Endothelial cell of umbilical vein (primary cell): ENCODE results near the gene MAP1S. TPM values are rescaled to one million over a fixed set of nuclear protein-coding genes. Genes with fewer than 3 reads are reported as not detected.

Experiments
- BruUV-seq: library from RNA; stranded (reverse); fragments of 400-500 nt; replicated peaks from 2 replicates; lab custom pipeline; 2021; lab: Mats Ljungman, UMichigan
- CTCF ChIA-PET: fragments of 300-600, 350-600 bp; sonication (Branson Sonifier 250); formaldehyde crosslinking; loops from one replicate; lab custom pipeline; 2021; ENCODE audit warnings: antibody characterized with exemption, inconsistent platforms; lab: Charles Lee
- POLR2A ChIA-PET: fragments of 300-600, 350-600 bp; sonication (Branson Sonifier 250); formaldehyde crosslinking; loops from one replicate; lab custom pipeline; 2021; ENCODE audit warnings: antibody characterized with exemption, inconsistent platforms; lab: Charles Lee
- DNase-seq: peaks from one replicate; pipeline ENCODE4 v3.0.0-alpha.2; 2011; ENCODE audit warnings: low read depth, low spot score
- FAIRE-seq: peaks from 2 replicates; lab custom pipeline; 2011; peaks lifted over from hg19 to GRCh38; lab: Jason Lieb, UNC
- H2AFZ ChIP-seq: 2 replicates; pipeline ENCODE4 v1.6.0; 2012; ENCODE audit warnings: low read depth, low read length, control low read depth, inconsistent platforms
- H3K27ac ChIP-seq: 2 replicates; pipeline ENCODE4 v1.5.1; 2011; ENCODE audit warnings: low read depth, mild to moderate bottlenecking, control low read depth, low read length, moderate library complexity; ENCODE audit not compliant: insufficient read depth
- H3K27me3 ChIP-seq, 2 experiments: 2 replicates each; pipeline versions ENCODE4 v1.6.0 to v1.6.1; 2011; ENCODE audit warnings: low read length in 2 of 2, mixed read lengths in 1 of 2; ENCODE audit not compliant: control insufficient read depth in 2 of 2, insufficient read depth in 2 of 2
- H3K36me3 ChIP-seq, 2 experiments: 2 replicates in 1 of 2; 3 replicates in 1 of 2; pipeline ENCODE4 v1.5.1; 2011; ENCODE audit warnings: low read length in 2 of 2, mild to moderate bottlenecking in 1 of 2, moderate library complexity in 1 of 2; ENCODE audit not compliant: control insufficient read depth in 2 of 2, insufficient read depth in 2 of 2; ENCODE audit errors: extremely low read depth in 1 of 2
- H3K4me1 ChIP-seq: 3 replicates; pipeline ENCODE4 v1.5.1; 2011; ENCODE audit warnings: mild to moderate bottlenecking, low read length; ENCODE audit not compliant: control insufficient read depth, insufficient read depth; ENCODE audit errors: extremely low read depth
- H3K4me2 ChIP-seq: 2 replicates; pipeline ENCODE4 v1.6.1; 2011; ENCODE audit warnings: low read length, control low read depth, mixed read lengths; ENCODE audit not compliant: insufficient read depth
- H3K4me3 ChIP-seq, 3 experiments: fragments of 200-600 bp in 1 of 3; sonication (generic), shearing (Covaris generic) in 1 of 3; replicated peaks in 1 of 3; 2 replicates each; pipeline ENCODE4 v1.5.1; 2011 to 2016; ENCODE audit warnings: control low read depth in 3 of 3, low read length in 3 of 3, mild to moderate bottlenecking in 2 of 3, inconsistent platforms in 1 of 3, low read depth in 1 of 3, moderate library complexity in 1 of 3; ENCODE audit not compliant: insufficient read depth in 1 of 3
- H3K79me2 ChIP-seq: 2 replicates; pipeline ENCODE4 v1.6.0; 2012; ENCODE audit warnings: low read length, inconsistent platforms; ENCODE audit not compliant: control insufficient read depth, insufficient read depth
- H3K9ac ChIP-seq: replicated peaks from 2 replicates; pipeline ENCODE3; 2011; ENCODE audit warnings: low read length, control low read depth; ENCODE audit not compliant: insufficient read depth; ENCODE audit errors: extremely low read depth
- H3K9me1 ChIP-seq: replicated peaks from 3 replicates; pipeline ENCODE4 v1.6.0; 2011; ENCODE audit warnings: mild to moderate bottlenecking, low read length; ENCODE audit not compliant: control insufficient read depth, insufficient read depth; ENCODE audit errors: extremely low read depth
- H3K9me3 ChIP-seq: replicated peaks from 2 replicates; pipeline ENCODE4 v1.5.1; 2012; ENCODE audit warnings: low read length, inconsistent platforms; ENCODE audit not compliant: control insufficient read depth, insufficient read depth
- H4K20me1 ChIP-seq: replicated peaks from 2 replicates; pipeline ENCODE3; 2011; ENCODE audit warnings: mild to moderate bottlenecking, low read length; ENCODE audit not compliant: control insufficient read depth, insufficient read depth; ENCODE audit errors: extremely low read depth
- FOS ChIP-seq: IDR thresholded peaks from 2 replicates; pipeline ENCODE4 v1.6.1; 2011; ENCODE audit warnings: mild to moderate bottlenecking, low read length, moderate library complexity, borderline replicate concordance; ENCODE audit not compliant: insufficient read depth
- GATA2 ChIP-seq: IDR thresholded peaks from 2 replicates; pipeline ENCODE4 v1.7.0; 2011; ENCODE audit warnings: low read depth, mild to moderate bottlenecking, moderate library complexity, mixed read lengths, low read length; ENCODE audit not compliant: insufficient read length, insufficient read depth
- JUN ChIP-seq: IDR thresholded peaks from 2 replicates; pipeline ENCODE4 v1.6.1; 2011; ENCODE audit warnings: borderline replicate concordance, low read depth; ENCODE audit not compliant: insufficient read length, insufficient read depth
- MYC ChIP-seq: IDR thresholded peaks from one replicate; pipeline ENCODE4 v1.6.1; 2011; ENCODE audit warnings: mild to moderate bottlenecking, low read depth, low read length
- POLR2A ChIP-seq: IDR thresholded peaks from 2 replicates; pipeline ENCODE4 v1.6.1; 2012; ENCODE audit warnings: low read depth, mild to moderate bottlenecking, control low read depth, low read length
- POLR2AphosphoS5 ChIP-seq: IDR thresholded peaks from 2 replicates; pipeline ENCODE4 v1.6.1; 2012; ENCODE audit warnings: low read depth, mild to moderate bottlenecking, control low read depth, low read length, moderate library complexity; ENCODE audit not compliant: insufficient read depth
- dilution Hi-C: fragments of 300-500 bp; cut with MboI; formaldehyde crosslinking; loops from one replicate; pipeline ENCODE4 v1.15.0; 2019; ENCODE audit warnings: low sequenced_read_pairs; ENCODE audit not compliant: extremely low pct_ligation_motif_present
- intact Hi-C: fragments of 100-400 bp; cut with micrococcal nuclease; formaldehyde crosslinking; loops from one replicate; pipeline ENCODE4 v1.10.0; 2022
- polyA plus RNA-seq, 4 experiments: library from polyadenylated mRNA; depleted of rRNA in 3 of 4; stranded (reverse) in 3 of 4; unstranded in 1 of 4; fragments of >200 nt; gene quantifications; 2 replicates each; pipeline versions ENCODE4 v1.2.1 to v1.2.3, GENCODE V29; 2011 to 2012; ENCODE audit warnings: missing spikeins in 1 of 4
- total RNA-seq: library from RNA; stranded (reverse); gene quantifications from 2 replicates; pipeline ENCODE4 v1.2.3, GENCODE V29; 2021
- TF ChIP-seq, protein P1 (sequence below), 2 donors: IDR thresholded peaks; 1 replicate in 1 of 2; 2 replicates in 1 of 2; pipeline ENCODE4 v1.5.1; 2011; ENCODE audit warnings: low read length in 2 of 2, mild to moderate bottlenecking in 2 of 2, moderate library complexity in 2 of 2, control low read depth in 1 of 2, inconsistent platforms in 1 of 2, low read depth in 1 of 2; ENCODE audit not compliant: insufficient read depth in 1 of 2; ENCODE audit errors: extremely low read depth in 1 of 2

Gene MAP1S
- total and polyA plus RNA-seq, 2 donors (not counting 3 experiments of a cell fraction or from before 2014, with no cell fraction given): 94.8 to 143 TPM

DNA sequence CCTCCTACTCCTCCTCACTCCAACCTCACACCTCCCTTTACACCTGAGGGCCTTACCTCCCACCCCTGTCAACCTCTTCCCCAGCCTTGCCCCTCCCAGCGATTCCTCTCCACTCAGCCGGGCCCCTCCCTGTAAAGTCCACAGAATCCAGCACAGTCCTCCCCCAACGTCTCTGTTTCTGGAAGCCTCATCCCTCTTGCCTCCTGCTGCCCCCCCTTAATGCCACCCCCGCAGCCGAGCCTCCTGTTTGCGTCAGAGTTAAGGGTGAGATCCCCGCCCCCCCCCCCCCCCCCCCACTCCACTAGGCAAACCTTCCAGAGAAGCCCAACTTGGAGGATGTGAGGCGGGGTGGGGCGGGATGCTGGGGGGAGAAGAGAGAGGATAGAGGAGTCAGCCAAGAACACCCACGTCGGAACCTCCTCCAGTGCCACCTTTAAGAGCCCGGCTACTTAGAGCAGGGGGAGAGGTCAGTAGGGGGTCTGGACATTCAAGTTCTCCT is 33.2 kb upstream of the MAP1S start:
- BruUV-seq: no TSS peak
- Histone ChIP-seq H2AFZ (peak overlapping the region; percentile 15), H3K4me2 (peak overlapping the region; percentile 56), H3K9me3 (no peaks in the 10 kb centered on the region), H3K79me2 (no peaks in the 10 kb centered on the region), H3K36me3 (no peaks in the 10 kb centered on the region), H3K27ac (no peak overlapping the region), H4K20me1 (no peaks in the 10 kb centered on the region), H3K4me1 (peaks cover 12% of the 10 kb centered on the region), H3K4me3 (no peak overlapping the region), H3K9me1 (no peaks in the 10 kb centered on the region), H3K27me3 (peaks cover 8 to 15% of the 10 kb centered on the region in 2 experiments), H3K9ac (no peak overlapping the region)
- DNase-seq (no peak), FAIRE-seq (no peak)
- intact Hi-C loops (no loop called here), dilution Hi-C loops (no loop called here)
- TF ChIP-seq GATA2 (no peak), JUN (no peak), FOS (no peak)
- TF ChIP-seq, protein P1, sequence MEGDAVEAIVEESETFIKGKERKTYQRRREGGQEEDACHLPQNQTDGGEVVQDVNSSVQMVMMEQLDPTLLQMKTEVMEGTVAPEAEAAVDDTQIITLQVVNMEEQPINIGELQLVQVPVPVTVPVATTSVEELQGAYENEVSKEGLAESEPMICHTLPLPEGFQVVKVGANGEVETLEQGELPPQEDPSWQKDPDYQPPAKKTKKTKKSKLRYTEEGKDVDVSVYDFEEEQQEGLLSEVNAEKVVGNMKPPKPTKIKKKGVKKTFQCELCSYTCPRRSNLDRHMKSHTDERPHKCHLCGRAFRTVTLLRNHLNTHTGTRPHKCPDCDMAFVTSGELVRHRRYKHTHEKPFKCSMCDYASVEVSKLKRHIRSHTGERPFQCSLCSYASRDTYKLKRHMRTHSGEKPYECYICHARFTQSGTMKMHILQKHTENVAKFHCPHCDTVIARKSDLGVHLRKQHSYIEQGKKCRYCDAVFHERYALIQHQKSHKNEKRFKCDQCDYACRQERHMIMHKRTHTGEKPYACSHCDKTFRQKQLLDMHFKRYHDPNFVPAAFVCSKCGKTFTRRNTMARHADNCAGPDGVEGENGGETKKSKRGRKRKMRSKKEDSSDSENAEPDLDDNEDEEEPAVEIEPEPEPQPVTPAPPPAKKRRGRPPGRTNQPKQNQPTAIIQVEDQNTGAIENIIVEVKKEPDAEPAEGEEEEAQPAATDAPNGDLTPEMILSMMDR (IDR thresholded peaks at IDR 0.05; ENCODE audit: extremely low read depth in 1 of 2, insufficient read depth in 1 of 2, low read depth in 1 of 2, low read length in 2 of 2): no peak
- ChIA-PET POLR2A (no interaction called here), CTCF (interaction anchor here (0.6 kb wide), 1 partner anchor 22 kb away, joined by 3 read pairs; no protein-coding TSS in a partner anchor)

DNA sequence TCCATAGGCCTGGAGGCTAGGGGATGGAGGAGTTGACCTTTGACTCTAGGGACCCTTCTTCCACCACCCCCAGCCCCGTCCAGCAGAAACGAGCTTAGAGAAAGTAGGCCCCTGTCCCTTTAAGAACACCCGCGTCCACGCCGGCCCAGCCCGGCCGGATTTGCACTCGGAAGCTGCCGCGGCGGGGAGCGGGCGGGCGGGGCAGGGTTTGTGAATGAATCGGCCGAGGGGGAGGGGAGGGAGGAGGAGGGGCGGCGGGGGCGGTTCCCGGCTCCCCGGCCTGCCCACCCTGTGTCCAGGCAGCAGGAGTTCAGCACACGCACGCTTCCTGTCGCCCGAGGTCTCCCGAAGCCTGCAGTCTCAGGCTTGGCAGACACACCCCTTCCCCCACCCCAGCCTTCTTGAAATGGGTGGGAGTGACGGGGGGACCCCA is 32.7 kb upstream of the MAP1S start:
- FAIRE-seq (no peak), DNase-seq (no peak)
- peak overlapping the region; percentile 15 for H2AFZ ChIP-seq
- no peak for TF ChIP-seq JUN
- no peak for TF ChIP-seq GATA2
- no peak for TF ChIP-seq MYC
- TF ChIP-seq POLR2A: no peak
- TF ChIP-seq, protein P1 (IDR thresholded peaks at IDR 0.05; ENCODE audit: extremely low read depth in 1 of 2, insufficient read depth in 1 of 2, low read depth in 1 of 2, low read length in 2 of 2): no peak
- TF ChIP-seq POLR2AphosphoS5: no peak
- H3K4me1 ChIP-seq: peaks cover 8% of the 10 kb centered on the region
- dilution Hi-C loops (no loop called here), intact Hi-C loops (no loop called here)
- POLR2A ChIA-PET: no interaction called here
- BruUV-seq: no TSS peak
- H3K4me2 ChIP-seq: peak overlapping the region; percentile 56
- H3K9ac ChIP-seq: no peak overlapping the region
- H3K9me1 ChIP-seq: no peaks in the 10 kb centered on the region
- no peak overlapping the region for H3K4me3 ChIP-seq
- H3K36me3 ChIP-seq: no peaks in the 10 kb centered on the region
- no peak overlapping the region for H3K27ac ChIP-seq
- no peaks in the 10 kb centered on the region for H3K9me3 ChIP-seq
- H4K20me1 ChIP-seq: no peaks in the 10 kb centered on the region
- no peaks in the 10 kb centered on the region for H3K79me2 ChIP-seq
- CTCF ChIA-PET: no interaction called here
- H3K27me3 ChIP-seq: peaks cover 7 to 15% of the 10 kb centered on the region in 2 experiments
